Measurements from ENCODE around the gene TLE5. TPM values are rescaled to one million over a fixed set of nuclear protein-coding genes. Genes with fewer than 3 reads are reported as not detected.

TLE5 gene, protein sequence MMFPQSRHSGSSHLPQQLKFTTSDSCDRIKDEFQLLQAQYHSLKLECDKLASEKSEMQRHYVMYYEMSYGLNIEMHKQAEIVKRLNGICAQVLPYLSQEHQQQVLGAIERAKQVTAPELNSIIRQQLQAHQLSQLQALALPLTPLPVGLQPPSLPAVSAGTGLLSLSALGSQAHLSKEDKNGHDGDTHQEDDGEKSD
- total RNA-seq = 241 and 260 TPM in 2 replicates
- 308 and 340 TPM in 2 replicates for polyA plus RNA-seq

DNA sequence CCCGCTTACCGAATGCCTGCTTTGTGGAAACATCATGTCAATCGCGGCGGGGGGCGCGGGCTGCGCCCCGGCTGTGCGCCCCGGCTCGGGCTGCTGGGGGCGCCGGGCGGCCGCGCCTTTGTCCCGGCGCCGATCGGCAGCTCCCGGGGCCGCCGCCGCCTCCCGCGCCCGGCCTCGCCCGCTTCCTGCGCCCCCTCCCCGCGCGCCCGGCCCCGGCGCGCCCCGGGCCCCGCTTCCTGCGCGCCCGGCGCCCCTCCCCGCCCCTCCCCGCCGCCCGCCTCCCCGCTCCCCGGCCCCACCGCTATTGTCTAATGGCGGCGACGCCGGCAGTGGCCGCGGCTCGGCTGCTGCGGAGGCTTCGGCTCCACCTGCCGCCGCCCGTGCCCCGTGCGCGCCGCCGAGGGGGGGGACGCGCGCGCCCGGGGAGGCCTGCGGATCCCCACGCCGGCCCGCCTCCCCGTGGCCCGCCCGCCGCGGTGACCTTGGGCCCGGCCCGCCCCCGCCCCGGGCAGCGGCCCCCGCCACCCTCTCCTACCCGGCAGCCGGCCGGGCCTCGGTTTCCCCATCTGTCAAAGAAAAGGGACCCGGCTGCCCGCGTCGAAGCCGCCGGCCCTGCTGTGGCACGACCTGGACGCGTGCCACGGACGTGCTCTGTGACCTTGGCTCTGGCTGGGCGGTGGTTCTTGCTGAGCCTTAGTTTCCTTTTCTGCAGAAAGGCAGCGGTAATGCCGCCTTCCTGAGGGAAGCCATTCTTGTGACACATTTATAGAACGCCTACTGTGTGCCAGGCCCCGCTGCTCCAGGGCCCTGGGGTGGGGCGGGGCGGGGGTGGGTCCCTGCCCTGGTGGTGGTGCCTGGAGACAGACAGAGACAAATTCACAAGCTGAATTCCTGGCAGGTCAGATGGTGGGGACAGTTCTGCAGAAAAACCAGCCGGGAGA lies at the start of gene TLE5:
Gene TLE5, minus strand, starts transcription at position 331 of the 941 bp plus-strand sequence. Its CDS starts 295 bp downstream, at position 36.
- TF ChIP-seq, protein P1, sequence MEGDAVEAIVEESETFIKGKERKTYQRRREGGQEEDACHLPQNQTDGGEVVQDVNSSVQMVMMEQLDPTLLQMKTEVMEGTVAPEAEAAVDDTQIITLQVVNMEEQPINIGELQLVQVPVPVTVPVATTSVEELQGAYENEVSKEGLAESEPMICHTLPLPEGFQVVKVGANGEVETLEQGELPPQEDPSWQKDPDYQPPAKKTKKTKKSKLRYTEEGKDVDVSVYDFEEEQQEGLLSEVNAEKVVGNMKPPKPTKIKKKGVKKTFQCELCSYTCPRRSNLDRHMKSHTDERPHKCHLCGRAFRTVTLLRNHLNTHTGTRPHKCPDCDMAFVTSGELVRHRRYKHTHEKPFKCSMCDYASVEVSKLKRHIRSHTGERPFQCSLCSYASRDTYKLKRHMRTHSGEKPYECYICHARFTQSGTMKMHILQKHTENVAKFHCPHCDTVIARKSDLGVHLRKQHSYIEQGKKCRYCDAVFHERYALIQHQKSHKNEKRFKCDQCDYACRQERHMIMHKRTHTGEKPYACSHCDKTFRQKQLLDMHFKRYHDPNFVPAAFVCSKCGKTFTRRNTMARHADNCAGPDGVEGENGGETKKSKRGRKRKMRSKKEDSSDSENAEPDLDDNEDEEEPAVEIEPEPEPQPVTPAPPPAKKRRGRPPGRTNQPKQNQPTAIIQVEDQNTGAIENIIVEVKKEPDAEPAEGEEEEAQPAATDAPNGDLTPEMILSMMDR (IDR thresholded peaks at IDR 0.05; ENCODE audit: poor library complexity) = no peak
- TF ChIP-seq EZH2 (IDR thresholded peaks at IDR 0.05; ENCODE audit: borderline replicate concordance) (no peak), EZH2phosphoT487 (IDR thresholded peaks at IDR 0.05; ENCODE audit: low read depth, severe bottlenecking, unreplicated experiment) (no peak)
- H3K4me1 ChIP-seq (ENCODE audit: insufficient read depth) = peaks cover 43% of the 10 kb centered on the region
- no peaks in the 10 kb centered on the region for H3K36me3 ChIP-seq (replicated peaks; ENCODE audit: insufficient read depth, low read depth)
- peaks cover 46% of the 10 kb centered on the region for H3K79me2 ChIP-seq
- H2AFZ ChIP-seq = peak within 1 kb of the TSS; percentile 90
- 12% methylated on average over 22 of the region's 111 CpGs for WGBS (ENCODE audit: low lambda C conversion rate, missing lambda C conversion rate)
- no peaks in the 10 kb centered on the region for H3K9me3 ChIP-seq (ENCODE audit: low read depth)
- no peaks in the 10 kb centered on the region for H3K9me2 ChIP-seq (replicated peaks; ENCODE audit: insufficient read depth)
- H4K20me1 ChIP-seq (ENCODE audit: insufficient read depth, poor library complexity, severe bottlenecking) = peaks cover 23% of the 10 kb centered on the region
- H3K4me2 ChIP-seq = peak within 1 kb of the TSS; percentile 96
- H3K4me3 ChIP-seq = peak within 1 kb of the TSS; percentile 96
- H3K27ac ChIP-seq = peak within 1 kb of the TSS; percentile 93
- peak; percentile 86 for DNase-seq (ENCODE audit: low spot score)
- no peaks in the 10 kb centered on the region for H3K27me3 ChIP-seq

DNA sequence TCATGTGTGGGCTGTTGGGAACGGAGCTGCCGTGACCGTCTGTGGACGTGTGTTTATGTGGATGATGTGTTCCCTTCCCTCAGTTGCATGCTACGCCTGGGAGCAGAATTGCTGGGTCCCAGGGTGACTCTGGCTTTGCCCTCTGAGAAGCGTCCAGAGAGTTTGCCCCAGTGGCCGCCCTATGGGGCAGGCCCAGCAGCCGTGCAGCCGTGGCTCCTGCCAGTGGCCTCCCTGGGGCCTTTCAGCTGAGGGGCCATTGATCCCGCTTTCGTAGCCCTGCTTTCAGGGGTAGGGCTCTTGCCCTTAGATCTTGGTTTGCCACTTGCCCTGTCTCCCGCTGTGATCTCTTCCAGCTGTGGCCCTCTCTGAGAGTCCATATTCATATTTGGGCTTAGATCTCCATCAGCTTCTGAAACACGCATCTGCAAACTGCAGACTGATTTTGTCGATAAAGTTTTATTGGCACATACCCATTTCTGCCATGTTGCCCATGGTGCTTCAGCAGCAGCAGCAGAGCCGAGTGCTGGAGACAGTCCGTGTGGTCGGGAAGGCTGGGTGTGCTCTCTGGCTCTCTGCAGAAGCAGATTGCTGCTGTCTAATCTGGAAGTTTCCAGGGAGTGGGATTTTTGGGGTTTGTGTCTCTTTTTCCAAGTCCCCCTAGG lies 49.4 kb upstream of the TLE5 start:
- no peaks in the 10 kb centered on the region for H3K9me3 ChIP-seq (ENCODE audit: low read depth)
- no peak overlapping the region for H2AFZ ChIP-seq
- peaks cover 17% of the 10 kb centered on the region for H3K4me1 ChIP-seq (ENCODE audit: insufficient read depth)
- TF ChIP-seq EZH2 (IDR thresholded peaks at IDR 0.05; ENCODE audit: borderline replicate concordance) (no peak), EZH2phosphoT487 (IDR thresholded peaks at IDR 0.05; ENCODE audit: low read depth, severe bottlenecking, unreplicated experiment) (no peak)
- TF ChIP-seq, protein P1 (IDR thresholded peaks at IDR 0.05; ENCODE audit: poor library complexity) = no peak
- peaks cover 74% of the 10 kb centered on the region for H4K20me1 ChIP-seq (ENCODE audit: insufficient read depth, poor library complexity, severe bottlenecking)
- no peak overlapping the region for H3K27ac ChIP-seq
- no peak overlapping the region for H3K4me3 ChIP-seq
- WGBS (ENCODE audit: low lambda C conversion rate, missing lambda C conversion rate) = 96% methylated on average over 17 of the region's 17 CpGs
- H3K36me3 ChIP-seq (replicated peaks; ENCODE audit: insufficient read depth, low read depth) = no peaks in the 10 kb centered on the region
- DNase-seq (ENCODE audit: low spot score) = no peak
- no peak overlapping the region for H3K4me2 ChIP-seq
- no peaks in the 10 kb centered on the region for H3K9me2 ChIP-seq (replicated peaks; ENCODE audit: insufficient read depth)
- peaks cover 80% of the 10 kb centered on the region for H3K79me2 ChIP-seq
- H3K27me3 ChIP-seq = no peaks in the 10 kb centered on the region

DNA sequence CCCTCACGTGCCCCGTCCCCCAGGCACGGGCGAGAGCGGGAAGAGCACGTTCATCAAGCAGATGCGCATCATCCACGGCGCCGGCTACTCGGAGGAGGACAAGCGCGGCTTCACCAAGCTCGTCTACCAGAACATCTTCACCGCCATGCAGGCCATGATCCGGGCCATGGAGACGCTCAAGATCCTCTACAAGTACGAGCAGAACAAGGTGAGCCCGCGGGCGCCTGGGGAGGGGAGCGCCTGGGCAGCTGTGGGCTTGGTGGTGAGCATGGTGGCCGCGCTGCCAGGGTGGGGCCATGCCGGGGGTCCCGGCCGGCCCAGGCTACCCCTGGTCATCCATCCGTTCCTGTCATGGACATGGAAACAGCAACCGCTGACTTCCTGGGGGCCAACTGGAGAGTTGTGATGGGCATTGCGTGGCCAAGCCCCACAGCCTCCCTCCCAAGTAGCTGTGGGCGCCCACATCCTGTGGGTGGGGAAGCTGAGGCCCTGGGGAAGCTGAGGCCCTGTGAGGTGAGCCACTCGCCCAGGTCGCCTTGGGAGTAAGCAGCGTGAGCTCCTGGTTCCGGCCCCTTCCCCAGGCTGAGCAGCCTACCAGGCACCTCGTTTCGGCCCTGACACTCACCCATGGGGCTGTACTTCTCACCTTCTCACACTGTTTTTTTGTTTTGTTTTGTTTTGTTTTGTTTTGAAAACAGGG lies 48.0 kb upstream of the TLE5 start:
- peaks cover 94% of the 10 kb centered on the region for H3K79me2 ChIP-seq

More for the DNA sequence above, 48.0 kb upstream of the TLE5 start:
- no peaks in the 10 kb centered on the region for H3K27me3 ChIP-seq
- H3K4me2 ChIP-seq = no peak overlapping the region
- whole genome bisulfite sequencing (ENCODE audit: low lambda C conversion rate, missing lambda C conversion rate) = 98% methylated on average over 37 of the region's 37 CpGs
- H4K20me1 ChIP-seq (ENCODE audit: insufficient read depth, poor library complexity, severe bottlenecking) = peaks cover 85% of the 10 kb centered on the region
- no peak overlapping the region for H3K27ac ChIP-seq
- no peak for DNase-seq (ENCODE audit: low spot score)
- TF ChIP-seq, protein P1 (IDR thresholded peaks at IDR 0.05; ENCODE audit: poor library complexity) = no peak
- TF ChIP-seq EZH2phosphoT487 (IDR thresholded peaks at IDR 0.05; ENCODE audit: low read depth, severe bottlenecking, unreplicated experiment) (no peak), EZH2 (IDR thresholded peaks at IDR 0.05; ENCODE audit: borderline replicate concordance) (no peak)
- no peaks in the 10 kb centered on the region for H3K36me3 ChIP-seq (replicated peaks; ENCODE audit: insufficient read depth, low read depth)
- H3K9me2 ChIP-seq (replicated peaks; ENCODE audit: insufficient read depth) = no peaks in the 10 kb centered on the region
- H2AFZ ChIP-seq = no peak overlapping the region
- no peak overlapping the region for H3K4me3 ChIP-seq
- peaks cover 19% of the 10 kb centered on the region for H3K4me1 ChIP-seq (ENCODE audit: insufficient read depth)
- H3K9me3 ChIP-seq (ENCODE audit: low read depth) = no peaks in the 10 kb centered on the region

Measured in hepatocyte (in vitro differentiated cells).